ENCODE results near the gene ZNF174. TPM values are rescaled to one million over a fixed set of nuclear protein-coding genes. Genes with fewer than 3 reads are reported as not detected.

Gene ZNF174
- total and polyA plus RNA-seq, 2 of the 8 experiments (the other 6 are each of a cell fraction or from before 2014, with no cell fraction given) = 9.1 to 12.7 TPM

DNA sequence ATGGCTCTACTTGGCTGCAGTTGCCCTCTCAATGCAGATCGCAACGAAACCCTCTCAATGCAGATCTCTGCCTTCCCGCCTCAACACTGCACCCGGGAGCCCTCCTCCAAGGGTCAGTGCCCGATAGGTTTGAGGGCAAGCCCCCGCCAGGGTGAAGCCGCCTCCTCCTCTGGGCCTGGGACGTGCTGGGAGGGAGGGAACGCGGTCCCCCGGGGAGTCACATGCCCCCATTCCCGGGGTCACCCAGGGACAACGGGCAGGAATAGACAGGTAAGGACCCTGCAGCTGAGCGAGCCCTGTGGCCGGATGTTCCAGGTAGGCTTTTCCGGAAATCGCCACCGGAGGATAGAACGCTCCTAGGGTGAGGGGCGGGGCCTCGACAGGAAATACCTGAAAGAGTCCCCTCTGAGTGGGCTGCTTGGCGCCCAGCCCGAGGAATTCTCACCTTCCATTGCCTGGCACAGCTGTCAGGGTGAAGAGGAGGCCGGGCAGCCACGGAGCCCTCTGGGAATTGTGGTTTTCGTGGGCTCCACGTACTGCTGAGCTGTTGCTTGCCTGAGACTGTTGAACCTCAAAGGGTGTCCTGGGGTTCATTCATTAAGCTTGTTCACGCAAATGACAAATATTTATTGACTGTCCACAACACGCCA lies 12.8 kb downstream of the ZNF174 start:
- Histone ChIP-seq H2BK20ac (ENCODE audit: low read length) (no peak overlapping the region), H4K5ac (ENCODE audit: insufficient read length, low read depth, low read length) (no peak overlapping the region), H3K4me1 (replicated peaks in 1 of 4; ENCODE audit: control insufficient read depth in 3 of 4, insufficient read depth in 4 of 4, low read length in 3 of 4) (no peaks in the 10 kb centered on the region), H3K4me3 (ENCODE audit: extremely low read depth in 1 of 4, insufficient read depth in 2 of 4, low read depth in 3 of 4, low read length in 4 of 4) (no peak overlapping the region), H2BK12ac (ENCODE audit: low read depth, low read length) (no peak overlapping the region), H3K9me3 (ENCODE audit: insufficient read depth in 2 of 2, low read depth in 1 of 2, low read length in 1 of 2) (peaks cover 47 to 81% of the 10 kb centered on the region in 2 experiments), H3K27me3 (replicated peaks in 1 of 4; ENCODE audit: control insufficient read depth in 3 of 4, extremely low read depth in 1 of 4, insufficient read depth in 3 of 4, low read length in 3 of 4) (no peaks in the 10 kb centered on the region), H3K4ac (replicated peaks; ENCODE audit: insufficient read length, low read depth, low read length) (no peak overlapping the region), H2AFZ (ENCODE audit: low read length) (no peak overlapping the region), H3K23me2 (ENCODE audit: low read depth, low read length) (no peaks in the 10 kb centered on the region), H4K20me1 (replicated peaks in 1 of 2; ENCODE audit: control insufficient read depth in 1 of 2, insufficient read depth in 2 of 2, low read length in 2 of 2) (no peaks in the 10 kb centered on the region), H3K56ac (replicated peaks; ENCODE audit: insufficient read length, low read depth, low read length) (no peak overlapping the region), H4K8ac (ENCODE audit: extremely low read depth, insufficient read depth, low read length) (no peak overlapping the region), H4K91ac (replicated peaks; ENCODE audit: insufficient read length, low read length) (no peak overlapping the region), H3K27ac (ENCODE audit: low read depth, low read length) (no peak overlapping the region), H3K79me1 (ENCODE audit: low read depth, low read length) (no peaks in the 10 kb centered on the region), H3K14ac (ENCODE audit: insufficient read length) (no peak overlapping the region), H3K36me3 (ENCODE audit: control insufficient read depth in 2 of 4, insufficient read depth in 4 of 4, low read length in 3 of 4) (peaks cover 2 to 10% (median 4%) of the 10 kb centered on the region in 4 experiments; a peak in 6 of 8 replicates), H3K79me2 (ENCODE audit: control insufficient read depth in 1 of 2, insufficient read depth in 2 of 2, low read length in 2 of 2) (no peaks in the 10 kb centered on the region), H3K23ac (ENCODE audit: insufficient read length) (no peak overlapping the region), H2BK15ac (ENCODE audit: low read length) (no peak overlapping the region), H3K9ac (replicated peaks in 1 of 4; ENCODE audit: extremely low read depth in 1 of 4, low read depth in 3 of 4, low read length in 3 of 4) (no peak overlapping the region), H3K18ac (ENCODE audit: extremely low read depth, low read length) (no peak overlapping the region), H2BK120ac (replicated peaks; ENCODE audit: low read depth, low read length) (no peak overlapping the region), H2BK5ac (ENCODE audit: low read depth, low read length) (no peak overlapping the region), H3K4me2 (ENCODE audit: insufficient read depth in 1 of 2, low read depth in 2 of 2, low read length in 2 of 2) (no peak overlapping the region), H2AK5ac (ENCODE audit: low read depth, low read length) (no peak overlapping the region)
- TF ChIP-seq ASH2L (IDR thresholded peaks at IDR 0.05; ENCODE audit: low read length) (no peak), MAFK (IDR thresholded peaks at IDR 0.05; ENCODE audit: low read depth, low read length) (no peak), PHF8 (conservative IDR thresholded peaks at IDR 0.05; ENCODE audit: low read depth, low read length) (no peak), HDAC6 (IDR thresholded peaks at IDR 0.05; ENCODE audit: low read depth, low read length) (no peak), POLR2A (IDR thresholded peaks at IDR 0.05; ENCODE audit: control extremely low read depth in 1 of 2, low read depth in 2 of 2, low read length in 2 of 2) (no peak), SIX5 (IDR thresholded peaks at IDR 0.05; ENCODE audit: low read depth, low read length) (no peak), BRCA1 (IDR thresholded peaks at IDR 0.05; ENCODE audit: low read depth, low read length) (no peak), EZH2 (IDR thresholded peaks at IDR 0.05; ENCODE audit: low read depth, low read length, severe bottlenecking) (no peak), BACH1 (IDR thresholded peaks at IDR 0.05; ENCODE audit: low read length) (no peak), JUN (IDR thresholded peaks at IDR 0.05; ENCODE audit: low read depth, low read length) (no peak)
- TF ChIP-seq, protein P1, sequence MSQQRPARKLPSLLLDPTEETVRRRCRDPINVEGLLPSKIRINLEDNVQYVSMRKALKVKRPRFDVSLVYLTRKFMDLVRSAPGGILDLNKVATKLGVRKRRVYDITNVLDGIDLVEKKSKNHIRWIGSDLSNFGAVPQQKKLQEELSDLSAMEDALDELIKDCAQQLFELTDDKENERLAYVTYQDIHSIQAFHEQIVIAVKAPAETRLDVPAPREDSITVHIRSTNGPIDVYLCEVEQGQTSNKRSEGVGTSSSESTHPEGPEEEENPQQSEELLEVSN (IDR thresholded peaks at IDR 0.05) = no peak
- TF ChIP-seq, protein P2, sequence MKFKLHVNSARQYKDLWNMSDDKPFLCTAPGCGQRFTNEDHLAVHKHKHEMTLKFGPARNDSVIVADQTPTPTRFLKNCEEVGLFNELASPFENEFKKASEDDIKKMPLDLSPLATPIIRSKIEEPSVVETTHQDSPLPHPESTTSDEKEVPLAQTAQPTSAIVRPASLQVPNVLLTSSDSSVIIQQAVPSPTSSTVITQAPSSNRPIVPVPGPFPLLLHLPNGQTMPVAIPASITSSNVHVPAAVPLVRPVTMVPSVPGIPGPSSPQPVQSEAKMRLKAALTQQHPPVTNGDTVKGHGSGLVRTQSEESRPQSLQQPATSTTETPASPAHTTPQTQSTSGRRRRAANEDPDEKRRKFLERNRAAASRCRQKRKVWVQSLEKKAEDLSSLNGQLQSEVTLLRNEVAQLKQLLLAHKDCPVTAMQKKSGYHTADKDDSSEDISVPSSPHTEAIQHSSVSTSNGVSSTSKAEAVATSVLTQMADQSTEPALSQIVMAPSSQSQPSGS (IDR thresholded peaks at IDR 0.05; ENCODE audit: low read length) = no peak
- DNase-seq (ENCODE audit: low read depth in 1 of 2, low spot score in 2 of 2) (no peak), FAIRE-seq (no peak)
- WGBS, 2 experiments (ENCODE audit: extremely low coverage in 1 of 2, insufficient coverage in 1 of 2, insufficient read length in 1 of 2, insufficient replicate concordance in 2 of 2, low coverage in 1 of 2, low lambda C conversion rate in 2 of 2, missing lambda C conversion rate in 1 of 2) = 89% methylated on average over 23 of the region's 29 CpGs; no CpG with 5 or more reads in 1 of the 2 experiments
- CTCF ChIA-PET (ENCODE audit: partially characterized antibody) = no interaction called here
- POLR2A ChIA-PET (ENCODE audit: partially characterized antibody) = interaction anchor here (1.1 to 1.5 kb wide), 3 partner anchors 12 to 130 kb away, joined by 3 to 8 read pairs (median 4); partner anchors contain the start of genes NAA60, ZNF263 and ZNF597

Measured in H1 (cell line).